NCI-H1417 (cell line): ENCODE measurements around the gene MSI2.

Experiments used
- DNase-seq, 3 experiments: peaks; one replicate each; lab custom pipeline; 2025; lab: John Stamatoyannopoulos, UW

MSI2 gene

DNA sequence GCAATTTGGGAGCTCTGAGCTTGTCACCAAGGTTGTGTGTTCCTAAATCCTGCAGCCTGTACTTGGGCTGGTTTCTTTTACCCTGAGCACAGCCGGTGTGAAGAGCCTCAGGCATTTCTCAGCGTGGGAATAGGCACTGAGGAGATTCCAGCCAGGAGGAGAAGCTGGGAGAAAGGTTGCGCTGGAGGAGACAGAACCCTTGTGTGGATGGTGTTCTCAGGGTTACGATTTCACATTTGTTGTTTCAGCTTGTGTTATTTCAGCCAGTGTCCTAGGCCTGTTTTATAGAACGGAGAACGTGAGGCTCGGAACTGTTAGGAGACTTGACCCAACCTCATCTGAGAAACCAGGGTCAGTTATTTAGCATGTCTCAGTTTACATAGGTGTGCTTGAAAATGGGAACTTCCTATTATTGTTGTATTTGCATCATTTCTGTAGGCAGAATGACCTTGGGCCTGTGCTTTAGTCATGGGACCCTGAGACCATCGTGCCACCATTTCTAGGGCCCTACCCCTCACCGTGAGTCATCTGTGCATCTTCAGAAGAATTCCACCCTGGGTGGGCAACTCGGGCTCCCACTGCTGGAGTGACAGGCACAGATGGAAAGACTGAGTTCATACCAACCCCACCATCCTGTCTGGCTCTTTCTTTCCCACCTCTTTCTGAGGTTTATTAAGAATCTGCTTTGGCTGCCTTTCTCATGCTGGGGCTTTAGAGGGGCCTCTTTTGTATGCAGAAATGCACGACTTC, 134.9 kb downstream of the MSI2 start:
- DNase-seq: no peak

DNA sequence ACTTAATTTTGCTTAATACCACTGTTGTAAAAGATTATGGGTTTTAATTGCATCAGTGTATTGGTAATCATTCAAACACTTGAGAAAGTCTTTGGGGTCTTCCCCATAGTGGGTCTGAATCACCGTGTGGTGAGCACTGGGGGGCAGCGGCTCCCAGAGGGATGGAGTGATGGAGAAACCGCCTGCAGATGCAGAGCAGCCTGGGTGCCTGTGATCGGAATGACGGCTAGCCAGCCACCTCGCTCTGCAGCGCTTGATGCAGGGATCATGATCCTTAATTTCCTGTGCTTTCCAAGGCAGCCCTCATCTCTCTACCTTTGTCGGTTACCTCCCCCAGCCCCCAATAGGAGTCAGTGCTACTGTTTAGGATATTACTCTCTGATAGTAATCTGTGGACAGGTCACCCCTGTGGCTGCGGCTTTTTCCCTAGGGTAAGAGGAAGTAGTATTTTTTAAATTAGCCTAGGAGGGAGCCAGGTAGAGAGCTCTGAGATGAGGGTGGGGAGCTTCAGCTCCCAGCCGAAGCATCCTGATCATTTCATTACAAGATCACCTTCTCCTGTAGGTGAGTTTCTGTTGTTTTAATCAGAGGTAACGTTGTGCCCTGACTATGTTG, 135.6 kb downstream of the MSI2 start:
- no peak for DNase-seq

DNA sequence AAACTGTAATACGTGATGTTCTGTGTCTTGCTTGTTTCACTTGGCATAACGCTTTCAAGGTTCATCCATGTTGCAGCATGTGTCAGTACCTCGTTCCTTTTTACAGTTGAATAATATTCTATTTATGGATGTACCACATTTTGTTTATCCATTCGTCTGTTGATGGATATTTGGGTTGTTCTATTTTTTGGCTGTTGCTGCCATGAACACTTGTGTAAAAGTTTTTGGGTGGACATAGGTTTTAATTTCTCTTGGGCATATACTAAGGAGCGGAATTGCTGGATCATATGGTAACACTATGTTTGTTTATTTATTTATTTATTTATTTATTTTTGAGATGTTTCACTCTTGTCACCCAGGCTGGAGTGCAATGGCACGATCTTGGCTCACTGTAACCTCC, 137.0 kb downstream of the MSI2 start:
- DNase-seq: no peak

DNA sequence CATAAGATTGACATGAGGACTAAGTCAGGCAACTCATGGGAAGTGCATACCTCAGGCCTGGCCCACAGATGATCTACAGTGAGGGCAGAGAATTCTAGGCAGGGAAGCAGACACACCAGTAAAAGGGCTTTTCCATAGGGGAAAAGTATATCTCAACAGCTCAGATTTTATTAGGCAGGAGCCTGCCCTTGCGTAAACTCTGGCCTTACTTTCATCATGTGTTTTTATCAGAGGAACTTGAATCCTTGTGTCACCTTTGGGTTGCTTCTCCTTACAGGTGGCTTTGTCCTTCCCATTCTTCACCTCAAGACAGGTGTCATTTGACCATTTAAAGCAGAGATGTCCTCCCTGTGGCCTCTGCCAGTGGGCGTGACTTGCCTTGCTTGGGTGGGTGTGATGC, 138.1 kb downstream of the MSI2 start:
- no peak for DNase-seq

DNA sequence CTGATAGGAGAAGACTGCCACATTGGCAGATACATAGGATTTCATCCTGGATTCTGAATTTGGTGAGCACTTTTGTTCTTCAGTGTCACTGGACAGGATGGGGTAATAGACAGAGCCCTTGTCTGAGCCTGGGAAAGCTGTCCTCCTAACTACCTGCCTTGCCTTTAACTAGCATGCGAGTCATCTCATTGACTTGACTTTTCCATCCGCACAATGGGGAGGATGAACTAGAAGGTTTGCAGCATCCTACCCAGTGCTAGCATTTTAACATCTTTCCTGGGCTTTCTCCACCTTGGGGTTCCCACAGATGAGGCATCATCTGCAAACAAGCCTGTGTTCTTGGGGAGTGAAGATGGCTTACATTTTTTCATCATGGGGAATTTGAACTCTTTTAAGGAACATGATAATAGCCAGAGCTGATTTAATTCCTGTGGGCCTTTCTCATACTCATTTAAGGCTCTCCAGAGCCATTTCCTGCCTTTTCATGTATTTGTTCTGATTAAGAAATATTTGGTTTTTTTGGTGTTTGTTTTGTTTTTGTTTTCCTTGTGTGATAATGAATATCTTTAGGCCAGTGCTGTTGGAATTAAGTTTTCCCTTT, 139.5 kb downstream of the MSI2 start:
- DNase-seq: peak in 1 of 3 experiments; percentile 46

DNA sequence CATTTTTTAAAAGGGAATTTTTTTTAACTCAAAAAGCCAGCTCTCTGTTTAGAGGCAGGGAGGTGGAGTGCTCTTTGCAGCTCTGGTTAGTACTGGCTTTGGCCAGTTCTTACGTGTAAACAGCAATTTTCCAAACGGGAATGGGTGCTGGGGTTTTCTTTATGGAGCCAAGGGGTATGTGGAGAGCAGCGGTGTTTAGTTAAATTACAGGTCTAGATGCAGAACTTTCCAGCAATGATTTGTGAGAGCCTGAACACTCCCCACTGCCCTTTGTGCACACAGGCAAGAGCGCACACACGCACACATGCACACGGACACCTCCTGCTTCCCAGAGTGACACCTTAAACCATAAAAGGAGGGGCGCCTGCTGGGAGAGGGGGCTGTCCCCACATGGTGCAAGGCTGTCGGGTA, 140.2 kb downstream of the MSI2 start:
- DNase-seq: peak; percentile 57 to 93 (median 79)

DNA sequence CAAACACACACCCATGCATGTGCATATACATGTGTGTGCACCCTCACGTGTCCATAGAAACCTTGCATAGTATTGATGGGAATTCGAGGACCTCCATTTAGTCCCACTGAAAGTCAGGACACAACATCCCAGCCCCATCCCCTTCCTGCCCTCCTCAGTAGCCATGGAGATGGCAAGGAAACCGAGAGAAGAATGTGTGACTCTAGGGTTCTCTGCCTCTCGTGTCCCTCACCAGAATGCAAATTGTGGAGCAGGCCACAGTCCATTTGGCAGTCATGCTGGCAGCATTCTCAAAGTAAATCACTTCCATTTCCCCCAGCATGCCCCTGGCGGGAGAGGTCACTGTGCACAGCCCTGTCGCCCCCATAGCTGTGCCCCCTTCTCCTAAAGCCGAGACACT, 141.1 kb downstream of the MSI2 start:
- no peak for DNase-seq

DNA sequence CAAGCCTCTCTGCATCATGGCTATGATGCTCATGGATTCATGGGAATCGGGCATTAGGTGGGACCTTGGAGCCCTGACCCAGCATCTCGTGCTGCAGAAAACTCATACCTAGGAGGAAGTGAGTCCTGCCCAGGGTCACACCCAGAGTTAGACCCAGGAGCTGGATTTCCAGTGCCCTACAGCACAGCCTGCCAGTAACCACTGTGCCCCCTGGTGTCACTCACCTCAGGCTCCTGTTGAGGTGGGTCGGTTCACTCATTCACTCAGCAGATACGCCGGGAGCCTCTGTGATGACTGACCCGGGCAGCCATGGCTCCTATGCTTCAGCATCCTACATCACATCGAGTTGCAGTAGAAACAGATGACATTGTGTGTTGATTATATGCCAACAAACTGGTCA, 143.4 kb downstream of the MSI2 start:
- DNase-seq: no peak

DNA sequence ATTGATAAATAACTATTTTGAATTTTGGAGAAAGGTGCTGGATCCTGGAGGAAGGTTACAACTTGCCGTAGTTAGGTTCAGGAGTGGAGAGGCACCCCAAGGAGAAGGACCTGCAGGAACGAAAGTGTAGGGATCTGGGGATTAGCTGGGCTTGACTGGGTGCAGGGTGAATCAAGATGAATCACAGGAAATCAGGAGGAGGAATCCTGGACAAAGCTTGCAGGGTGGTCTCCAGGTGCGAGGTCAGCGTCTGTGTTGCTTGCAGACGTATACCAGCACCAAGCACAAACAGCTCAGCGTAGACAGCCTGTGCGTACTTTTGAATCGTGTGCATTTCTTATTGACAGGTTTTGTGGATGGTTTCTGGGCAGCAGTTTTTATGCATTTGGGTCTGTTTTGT, 144.3 kb downstream of the MSI2 start:
- DNase-seq: no peak

DNA sequence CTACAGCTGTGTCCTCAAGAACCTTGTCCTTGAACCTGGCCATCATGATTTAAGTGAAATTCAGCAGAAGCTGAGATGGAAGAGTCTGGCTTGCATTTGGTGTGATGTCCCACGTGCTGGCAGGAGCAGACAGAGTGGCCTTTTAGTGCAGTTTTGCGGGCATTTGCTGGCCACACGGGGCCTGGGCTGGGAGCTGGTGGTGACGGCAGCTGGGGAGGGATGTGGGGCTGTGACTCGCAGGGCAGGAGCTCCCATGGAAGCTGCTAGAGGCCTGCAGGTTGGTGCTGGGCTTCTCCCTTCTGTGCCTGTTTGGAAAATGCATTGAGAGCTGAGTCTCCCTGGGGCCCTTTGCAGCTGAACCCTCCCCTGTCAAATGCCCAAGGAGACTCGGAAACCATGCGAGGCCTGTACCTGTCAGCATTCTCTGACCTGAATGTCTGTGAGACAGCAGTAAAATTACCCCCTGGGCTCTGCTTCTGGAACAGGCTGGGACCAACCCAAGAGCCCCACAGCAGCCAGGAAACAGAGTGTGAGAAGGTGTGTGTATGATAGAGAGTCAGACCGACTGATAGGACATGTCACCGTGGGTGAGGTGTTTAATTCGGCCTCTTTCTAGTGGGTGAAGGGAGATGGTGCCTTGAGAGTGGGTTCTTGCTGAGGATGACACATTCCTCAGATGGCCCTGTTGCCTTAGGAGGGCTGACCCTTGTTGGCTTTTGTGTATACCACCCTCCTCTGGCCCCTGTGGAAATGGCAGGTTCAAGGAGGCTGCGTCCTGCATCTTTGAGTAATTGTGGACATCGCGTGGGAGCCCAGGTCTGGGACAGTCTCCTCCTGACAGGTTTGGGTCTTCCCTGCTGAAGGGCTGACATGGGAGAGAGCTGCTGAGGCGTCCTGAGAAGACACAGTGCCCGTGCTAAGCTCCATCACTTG, 145.5 kb downstream of the MSI2 start:
- DNase-seq: no peak

DNA sequence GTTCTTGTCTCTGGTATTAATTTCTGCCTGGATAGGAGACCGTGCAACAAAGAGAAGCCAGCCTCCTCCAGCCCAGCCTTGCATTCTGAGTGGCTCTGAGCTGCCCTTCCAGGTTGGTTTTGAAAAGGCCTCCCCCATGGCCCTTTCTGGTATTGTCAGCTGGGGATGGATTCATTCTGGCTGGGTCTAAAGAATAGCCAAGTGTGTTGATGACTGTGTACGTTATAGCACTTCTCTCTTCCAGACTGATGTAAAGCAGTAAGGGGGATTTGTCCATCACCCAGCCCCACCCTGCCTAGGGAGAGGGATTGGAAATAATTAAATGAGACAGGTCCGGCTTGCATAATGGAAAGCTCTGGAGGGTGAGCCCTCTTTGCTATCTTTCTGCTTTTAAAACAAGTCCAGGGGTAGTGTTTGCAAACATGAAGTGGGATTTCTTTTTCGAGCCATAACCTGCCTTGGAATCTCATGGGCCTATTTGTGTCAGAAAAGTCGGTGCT, 146.4 kb downstream of the MSI2 start:
- DNase-seq: no peak

DNA sequence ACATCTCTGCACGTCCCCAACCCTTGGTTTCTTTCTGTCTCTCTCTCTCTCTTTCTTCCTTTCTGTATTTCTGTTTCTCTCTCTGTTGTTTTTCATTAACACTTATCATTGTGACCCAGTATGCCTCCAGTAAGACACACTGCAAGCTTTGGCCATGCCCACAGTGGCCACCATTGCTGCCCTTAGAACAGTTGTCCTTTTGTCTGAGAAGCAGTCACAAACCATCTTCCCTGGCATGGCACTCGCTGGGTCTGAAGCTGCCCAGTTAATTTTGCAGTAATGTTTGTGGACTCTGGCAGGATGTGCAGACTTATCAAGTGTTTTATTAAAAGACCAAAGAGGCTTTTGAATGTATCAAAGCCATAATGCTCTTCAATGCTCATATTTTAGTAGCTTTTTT, 146.9 kb downstream of the MSI2 start:
- no peak for DNase-seq

DNA sequence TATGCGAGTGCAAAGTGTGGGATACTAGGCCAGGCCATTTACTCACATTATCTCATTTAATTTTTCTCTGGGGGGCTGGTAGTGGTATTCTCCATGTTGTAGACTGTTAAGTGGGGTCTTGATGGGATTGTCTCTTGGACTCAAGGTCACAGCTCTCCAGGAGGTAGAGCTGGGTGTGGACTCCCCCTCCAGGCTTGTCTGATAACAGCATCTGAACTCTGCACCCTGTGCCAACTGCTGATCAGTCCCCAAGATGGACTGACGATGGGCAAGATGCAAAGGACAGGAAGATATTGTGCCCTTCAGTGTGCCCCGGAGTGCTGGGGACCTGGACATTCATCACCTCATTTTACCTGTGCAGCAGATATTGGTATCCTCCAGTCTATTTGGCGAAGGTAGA, 147.8 kb downstream of the MSI2 start:
- no peak for DNase-seq

DNA sequence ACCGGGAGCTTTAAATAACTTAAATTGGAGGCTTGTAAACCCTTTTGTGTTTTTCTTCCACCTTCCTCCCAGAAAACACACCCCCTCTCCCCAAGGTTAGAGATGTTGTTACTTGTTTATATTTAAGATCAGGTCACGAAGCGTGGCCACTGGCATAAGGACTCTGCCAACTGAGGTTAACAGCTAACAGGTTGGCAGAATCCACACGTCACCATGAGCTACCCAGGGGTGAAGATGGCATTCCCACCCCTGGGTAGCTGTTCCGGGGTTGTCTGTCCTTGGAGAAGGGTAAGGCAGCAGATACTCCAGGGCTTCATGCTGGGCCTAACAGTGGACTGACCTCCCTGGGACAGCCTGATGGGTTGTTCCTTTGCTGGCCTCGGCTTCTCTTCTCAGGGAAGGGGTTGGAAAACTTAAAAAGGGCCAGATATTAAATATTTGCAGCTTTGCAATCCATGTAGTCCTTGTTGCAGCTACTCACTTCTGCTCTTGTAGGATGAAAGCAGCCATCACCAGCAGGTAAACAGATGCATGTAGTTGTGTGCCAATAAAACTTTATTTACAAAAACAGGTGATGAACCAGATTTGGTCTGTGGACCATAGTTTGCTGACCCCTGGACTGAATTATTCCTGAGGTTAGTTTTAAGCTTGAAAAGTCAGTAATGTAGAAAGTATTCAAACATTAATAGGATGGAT, 148.6 kb downstream of the MSI2 start:
- DNase-seq: no peak

DNA sequence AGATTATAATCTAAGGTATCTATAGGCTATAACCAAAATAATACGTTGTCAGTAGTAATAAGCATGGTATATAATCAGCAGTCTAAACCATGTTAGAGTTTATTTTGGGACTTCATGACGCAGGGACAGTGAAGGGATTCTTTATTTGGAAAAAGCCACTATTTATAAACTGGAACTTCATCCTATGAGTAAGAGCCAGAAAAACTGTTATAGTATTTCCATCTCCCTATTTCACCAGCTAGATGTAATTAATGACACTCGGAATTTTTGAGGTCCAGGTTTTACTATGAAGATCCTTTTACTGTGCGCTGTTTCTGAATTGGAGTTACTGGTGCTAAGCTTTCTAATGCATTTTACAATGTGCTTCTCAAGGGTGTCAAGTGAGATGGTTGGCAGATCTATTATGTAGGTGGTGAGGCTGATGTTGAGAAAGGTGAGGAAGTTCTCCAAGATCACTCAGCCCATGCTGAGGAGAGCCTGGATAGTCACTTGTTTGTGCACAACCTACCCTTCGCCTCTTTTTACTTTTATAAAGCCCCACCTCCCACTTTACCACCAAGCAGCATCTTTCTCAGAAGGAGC, 149.3 kb downstream of the MSI2 start:
- no peak for DNase-seq

DNA sequence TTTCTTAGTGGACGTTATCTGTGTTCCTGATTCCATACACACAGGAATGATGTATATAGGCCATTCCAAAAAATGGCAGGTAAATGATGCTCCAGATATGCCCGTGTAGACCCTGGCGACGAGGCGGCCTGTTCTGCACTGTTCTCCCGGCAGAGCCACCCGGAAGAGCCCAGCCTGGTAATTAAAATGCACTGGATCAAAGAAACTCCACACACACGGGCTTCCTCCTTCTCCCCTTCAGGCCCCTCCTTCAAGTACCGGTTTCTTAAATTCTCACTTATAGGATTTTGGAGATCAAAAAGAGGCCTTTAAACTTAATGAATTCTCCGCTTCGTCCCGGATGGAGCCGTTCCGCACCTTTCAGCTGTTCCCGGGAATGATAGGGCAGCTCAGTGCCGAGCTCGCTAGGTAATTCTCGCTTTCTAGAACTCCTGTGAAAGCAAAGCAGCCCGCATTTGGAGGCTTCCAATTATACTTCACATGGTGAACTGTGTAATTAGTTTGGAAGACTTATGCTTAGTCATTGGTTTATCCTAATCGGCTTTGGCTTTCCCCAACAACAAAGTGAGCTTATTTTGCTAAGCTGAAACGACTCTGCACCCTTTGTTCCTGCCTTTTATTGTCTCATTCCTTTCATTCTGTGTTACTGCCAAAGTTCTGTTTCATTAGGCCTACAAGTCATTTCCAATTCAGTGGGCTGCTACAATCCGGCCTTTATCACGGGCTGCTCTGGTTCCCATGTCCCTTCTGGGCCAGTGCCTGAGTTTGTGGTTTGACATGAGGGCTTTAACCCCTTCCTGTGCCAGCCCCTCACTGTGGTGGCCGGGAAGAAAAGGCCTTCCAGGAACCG, 150.0 kb downstream of the MSI2 start:
- DNase-seq: peak in 1 of 3 experiments; percentile 27

DNA sequence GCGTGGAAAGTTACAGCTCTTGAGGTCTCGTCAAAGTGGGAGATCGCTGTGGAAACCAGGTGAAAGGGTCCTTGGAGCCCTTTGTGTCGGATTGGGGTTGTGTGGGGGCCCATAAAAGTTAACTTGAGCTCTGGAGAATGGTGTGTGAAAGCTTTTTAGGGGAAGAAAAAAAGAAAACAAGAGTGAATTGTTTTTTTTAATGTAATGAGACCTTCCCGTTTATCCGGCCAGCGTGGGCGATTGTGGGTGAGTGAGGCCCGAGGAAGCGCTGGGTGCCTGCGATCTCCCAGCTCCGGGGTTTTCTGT, 150.6 kb downstream of the MSI2 start:
- no peak for DNase-seq

DNA sequence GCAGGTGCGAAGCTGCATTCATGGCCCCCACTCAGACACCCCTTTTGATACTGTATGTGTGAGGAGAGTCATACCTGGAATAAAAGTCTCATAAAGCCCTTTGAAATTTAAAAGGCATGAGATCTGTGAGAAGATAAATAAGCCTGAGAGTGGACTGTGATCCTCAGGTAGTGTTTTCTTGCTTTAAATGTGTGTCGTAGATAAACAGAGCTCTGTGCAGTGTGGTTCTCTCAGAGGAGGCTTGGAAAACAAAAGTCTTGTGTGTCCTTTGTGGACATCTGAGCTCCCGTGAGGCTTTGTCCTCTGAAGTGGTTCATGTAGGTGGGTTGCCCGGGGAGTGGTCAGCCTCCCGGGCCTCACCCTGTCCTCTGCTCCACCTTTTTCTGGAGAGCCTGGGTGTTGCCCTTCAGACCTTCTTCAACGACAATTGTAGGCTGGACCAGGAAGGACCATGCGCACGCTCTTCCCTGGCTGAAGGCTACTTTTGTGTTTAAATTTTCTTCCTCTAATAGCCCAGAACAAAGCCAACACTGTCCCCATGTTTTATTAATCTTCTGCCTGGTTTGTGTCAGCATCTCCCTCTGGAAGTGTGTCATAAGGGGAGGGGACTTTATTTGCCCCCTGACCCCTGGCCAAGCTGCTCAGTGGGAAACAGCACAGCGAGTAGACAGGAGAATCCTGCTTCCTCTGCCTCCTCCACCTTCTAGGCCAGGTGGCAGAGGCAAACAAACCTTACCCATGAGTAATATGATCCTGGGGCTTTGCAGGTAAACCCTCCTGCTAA, 151.2 kb downstream of the MSI2 start:
- DNase-seq: peak; percentile 34 to 89 (median 68)

DNA sequence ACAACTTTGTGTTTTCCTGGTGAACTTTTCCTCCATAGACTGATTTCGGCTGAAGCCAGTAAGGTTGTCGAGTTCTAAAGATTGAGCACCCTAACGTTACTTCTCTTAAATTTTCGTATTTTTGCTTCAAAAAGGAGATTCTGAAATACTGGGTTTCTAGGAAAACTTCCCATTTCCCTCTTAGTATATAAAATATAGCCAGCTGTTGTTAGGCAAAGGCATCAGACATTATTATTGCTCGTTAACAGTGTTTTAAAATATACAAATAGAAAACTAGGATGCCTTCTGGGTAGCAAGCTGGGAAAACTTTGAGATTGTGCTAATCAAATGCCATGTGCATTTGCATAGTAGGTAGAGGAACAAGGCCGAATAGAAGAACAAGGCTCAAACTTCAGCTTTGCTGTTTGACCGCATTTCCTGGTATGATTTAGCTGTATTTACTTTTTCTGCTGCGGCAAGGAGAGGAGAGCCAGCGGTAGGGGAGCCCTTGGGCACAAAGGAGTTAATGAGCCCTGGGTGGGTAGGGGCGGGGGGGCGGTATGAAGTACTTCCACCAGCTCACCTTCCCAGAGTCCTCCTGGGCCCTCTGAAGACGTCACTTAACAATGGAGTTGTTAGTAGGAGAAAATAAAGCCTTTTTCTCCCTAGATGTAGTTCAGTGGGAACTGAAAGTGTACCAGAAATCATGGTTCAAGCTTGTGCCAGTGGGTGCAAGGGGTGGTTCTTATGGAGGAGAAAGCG, 151.9 kb downstream of the MSI2 start:
- peak; percentile 56 to 88 (median 80) for DNase-seq
